Measurements from ENCODE around the gene TULP4. TPM values are rescaled to one million over a fixed set of nuclear protein-coding genes. Genes with fewer than 3 reads are reported as not detected.
"Not testable (repeated sequence)": the region's sequence is repeated elsewhere in the genome, so short reads cannot be mapped to it uniquely, and the experiment has no call there.

The TULP4 gene
- total RNA-seq, 1 donor: 131 TPM

GRCh38 chr6:158519300-158519699 is 207.0 kb downstream of the TULP4 start:
- DNase-seq (ENCODE audit: low read depth): no peak

DNA sequence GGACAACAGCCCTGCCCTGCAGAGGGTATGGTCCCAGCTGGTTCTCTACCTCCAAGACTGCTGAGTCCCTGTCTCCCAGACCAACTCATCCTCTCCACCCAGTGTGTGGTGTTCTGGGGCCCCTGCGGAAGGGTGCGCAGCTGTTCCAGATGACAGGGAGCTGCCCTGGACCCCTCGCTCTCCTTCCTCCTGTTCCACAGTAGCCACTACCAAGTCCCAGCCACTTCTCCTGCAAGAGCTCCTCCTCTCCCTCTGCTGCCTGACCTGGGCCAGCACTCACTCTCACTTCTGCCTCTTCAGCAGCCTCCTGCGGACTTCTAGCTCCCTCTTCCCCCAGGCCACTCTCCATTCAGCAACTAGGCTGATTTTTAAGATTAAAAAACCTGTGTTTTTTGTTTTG is 207.5 kb downstream of the TULP4 start:
- no peak for DNase-seq (ENCODE audit: low read depth)
- H3K4me3 ChIP-seq (ENCODE audit: low read depth, low read length): no peak overlapping the region
- TF ChIP-seq, protein P1, sequence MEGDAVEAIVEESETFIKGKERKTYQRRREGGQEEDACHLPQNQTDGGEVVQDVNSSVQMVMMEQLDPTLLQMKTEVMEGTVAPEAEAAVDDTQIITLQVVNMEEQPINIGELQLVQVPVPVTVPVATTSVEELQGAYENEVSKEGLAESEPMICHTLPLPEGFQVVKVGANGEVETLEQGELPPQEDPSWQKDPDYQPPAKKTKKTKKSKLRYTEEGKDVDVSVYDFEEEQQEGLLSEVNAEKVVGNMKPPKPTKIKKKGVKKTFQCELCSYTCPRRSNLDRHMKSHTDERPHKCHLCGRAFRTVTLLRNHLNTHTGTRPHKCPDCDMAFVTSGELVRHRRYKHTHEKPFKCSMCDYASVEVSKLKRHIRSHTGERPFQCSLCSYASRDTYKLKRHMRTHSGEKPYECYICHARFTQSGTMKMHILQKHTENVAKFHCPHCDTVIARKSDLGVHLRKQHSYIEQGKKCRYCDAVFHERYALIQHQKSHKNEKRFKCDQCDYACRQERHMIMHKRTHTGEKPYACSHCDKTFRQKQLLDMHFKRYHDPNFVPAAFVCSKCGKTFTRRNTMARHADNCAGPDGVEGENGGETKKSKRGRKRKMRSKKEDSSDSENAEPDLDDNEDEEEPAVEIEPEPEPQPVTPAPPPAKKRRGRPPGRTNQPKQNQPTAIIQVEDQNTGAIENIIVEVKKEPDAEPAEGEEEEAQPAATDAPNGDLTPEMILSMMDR (IDR thresholded peaks at IDR 0.05; ENCODE audit: insufficient read depth, low read length): no peak

More at GRCh38 chr6:158519300-158519699, 207.0 kb downstream of the TULP4 start:
- TF ChIP-seq, protein P1 (IDR thresholded peaks at IDR 0.05; ENCODE audit: insufficient read depth, low read length): no peak
- no peak overlapping the region for H3K4me3 ChIP-seq (ENCODE audit: low read depth, low read length)

- not testable (repeated sequence) for H3K4me3 ChIP-seq (ENCODE audit: low read depth, low read length); DNase-seq (ENCODE audit: low read depth)
Measured at GRCh38 chr6:158520975-158521374, 208.7 kb downstream of the TULP4 start.

DNA sequence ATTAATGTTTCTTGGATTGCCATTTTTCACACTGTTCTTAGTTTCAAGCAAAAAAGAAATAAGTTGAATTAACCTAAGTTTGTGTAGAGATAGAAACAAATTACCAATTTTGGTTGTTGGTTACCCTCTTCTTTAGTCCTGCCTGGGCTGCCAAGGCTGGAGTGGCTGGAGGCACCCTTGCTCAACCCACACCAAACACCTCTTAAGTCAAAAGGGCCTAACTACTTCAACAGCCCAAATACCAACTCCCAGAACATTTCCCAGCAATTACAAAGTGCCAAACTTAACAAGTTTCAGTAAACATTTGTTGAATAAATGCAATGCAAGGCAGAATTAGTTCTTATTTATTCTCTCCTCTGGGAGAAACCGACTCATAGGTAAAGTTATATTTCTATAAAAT is 209.5 kb downstream of the TULP4 start:
- TF ChIP-seq, protein P1 (IDR thresholded peaks at IDR 0.05; ENCODE audit: insufficient read depth, low read length): no peak
- no peak for DNase-seq (ENCODE audit: low read depth)
- no peak overlapping the region for H3K4me3 ChIP-seq (ENCODE audit: low read depth, low read length)

DNA sequence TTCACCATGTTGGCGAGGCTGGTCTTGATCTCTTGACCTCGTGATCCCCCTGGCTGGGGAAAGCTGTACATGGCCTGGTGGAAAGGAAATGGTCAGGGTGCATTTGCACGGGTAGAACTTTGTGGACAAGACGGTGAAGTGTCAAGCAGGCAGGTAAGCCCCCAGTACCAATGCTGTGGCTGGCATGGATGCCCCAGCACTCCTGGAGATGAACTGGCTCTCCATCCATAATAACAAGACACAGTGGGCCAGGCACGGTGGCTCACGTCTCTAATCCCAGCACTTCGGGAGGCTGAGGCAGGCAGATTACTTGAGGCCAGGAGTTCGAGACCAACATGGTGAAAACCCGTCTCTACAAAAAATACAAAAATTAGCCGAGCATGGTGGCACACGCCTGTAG is 210.4 kb downstream of the TULP4 start:
- DNase-seq (ENCODE audit: low read depth): no peak
- TF ChIP-seq, protein P1 (IDR thresholded peaks at IDR 0.05; ENCODE audit: insufficient read depth, low read length): no peak

DNA sequence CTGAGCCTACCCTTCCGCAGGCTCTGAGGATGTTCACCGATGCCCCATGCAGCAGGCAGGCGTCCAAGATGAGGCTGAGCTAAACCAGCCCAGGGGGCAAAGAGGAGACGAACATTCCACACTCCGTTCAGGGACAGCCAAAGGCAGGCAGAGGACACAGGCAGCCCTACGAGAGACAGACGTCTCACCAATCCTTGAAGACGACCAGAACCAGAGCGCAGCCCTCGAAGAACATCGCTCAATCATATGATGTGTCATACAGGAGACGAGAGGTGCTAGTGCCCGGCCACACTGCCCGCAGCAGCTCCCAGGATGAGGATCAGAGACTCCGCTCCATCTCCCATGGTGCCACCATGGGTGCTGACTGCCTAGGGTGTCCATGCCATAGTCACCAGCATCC is 212.0 kb downstream of the TULP4 start:
- no peak overlapping the region for H3K4me3 ChIP-seq (ENCODE audit: low read depth, low read length)
- TF ChIP-seq, protein P1 (IDR thresholded peaks at IDR 0.05; ENCODE audit: insufficient read depth, low read length): no peak
- no peak for DNase-seq (ENCODE audit: low read depth)

More for the DNA sequence above, 210.4 kb downstream of the TULP4 start:
- no peak overlapping the region for H3K4me3 ChIP-seq (ENCODE audit: low read depth, low read length)

- not testable (repeated sequence) for DNase-seq (ENCODE audit: low read depth); H3K4me3 ChIP-seq (ENCODE audit: low read depth, low read length)
Measured at GRCh38 chr6:158527858-158528257, 215.6 kb downstream of the TULP4 start.

- DNase-seq (ENCODE audit: low read depth): no peak
- TF ChIP-seq, protein P1 (IDR thresholded peaks at IDR 0.05; ENCODE audit: insufficient read depth, low read length): no peak
Measured at GRCh38 chr6:158528826-158529225, 216.6 kb downstream of the TULP4 start.

More at GRCh38 chr6:158528826-158529225, 216.6 kb downstream of the TULP4 start:
- H3K4me3 ChIP-seq (ENCODE audit: low read depth, low read length): no peak overlapping the region

Measured in fibroblast of the aortic adventitia (primary cell).